VCaP (cell line): ENCODE data around the gene IFIT1B.

ENCODE experiments used
- H3K27ac ChIP-seq: fragments of 450-650 bp; 2 replicates; pipeline ENCODE4 v1.5.1; 2017
- CTCF ChIP-seq: fragments of 450-650 bp; conservative IDR thresholded peaks from 2 replicates; pipeline ENCODE4 v1.5.1; 2017; ENCODE audit warnings: mild to moderate bottlenecking, moderate library complexity

Gene IFIT1B

GRCh38 chr10:89351780-89352597, 25.9 kb upstream of the IFIT1B start:
- no peak overlapping the region for H3K27ac ChIP-seq
- TF ChIP-seq CTCF = no peak

GRCh38 chr10:89352802-89353201, 25.1 kb upstream of the IFIT1B start:
- no peak overlapping the region for H3K27ac ChIP-seq

GRCh38 chr10:89355394-89355931, 22.4 kb upstream of the IFIT1B start:
- TF ChIP-seq CTCF = no peak

More at GRCh38 chr10:89352802-89353201, 25.1 kb upstream of the IFIT1B start:
- no peak for TF ChIP-seq CTCF

GRCh38 chr10:89357096-89357495, 20.8 kb upstream of the IFIT1B start:
- no peak for TF ChIP-seq CTCF
- H3K27ac ChIP-seq = no peak overlapping the region

More at GRCh38 chr10:89355394-89355931, 22.4 kb upstream of the IFIT1B start:
- H3K27ac ChIP-seq = no peak overlapping the region

GRCh38 chr10:89357975-89358374, 19.9 kb upstream of the IFIT1B start:
- no peak overlapping the region for H3K27ac ChIP-seq
- no peak for TF ChIP-seq CTCF

GRCh38 chr10:89360157-89360556, 17.7 kb upstream of the IFIT1B start:
- no peak overlapping the region for H3K27ac ChIP-seq
- no peak for TF ChIP-seq CTCF

GRCh38 chr10:89362929-89363328, 14.9 kb upstream of the IFIT1B start:
- H3K27ac ChIP-seq = no peak overlapping the region
- no peak for TF ChIP-seq CTCF
